Colonic mucosa (tissue), 4 donors: ENCODE measurements around the gene GMDS. TPM values are rescaled to one million over a fixed set of nuclear protein-coding genes. Genes with fewer than 3 reads are reported as not detected.

Experiments
- DNase-seq: peaks from one replicate; pipeline ENCODE4 v3.0.0-alpha.2; 2020
- H3K27ac ChIP-seq: fragments of 200-600 bp; one replicate; pipeline ENCODE4 v1.8.0; 2021
- H3K27me3 ChIP-seq: fragments of 200-600 bp; one replicate; pipeline ENCODE4 v1.8.0; 2021
- H3K36me3 ChIP-seq: fragments of 200-600 bp; one replicate; pipeline ENCODE4 v1.8.0; 2021
- H3K4me1 ChIP-seq: fragments of 200-600 bp; one replicate; pipeline ENCODE4 v1.8.0; 2021; ENCODE audit warnings: mild to moderate bottlenecking
- H3K4me3 ChIP-seq: fragments of 200-600 bp; one replicate; pipeline ENCODE4 v1.8.0; 2021
- H3K9ac ChIP-seq, 2 donors: one replicate each; pipeline ENCODE4 v1.7.0; 2013; ENCODE audit warnings: control low read depth in 2 of 2, low read depth in 2 of 2, low read length in 2 of 2
- H3K9me3 ChIP-seq: fragments of 200-600 bp; one replicate; pipeline ENCODE4 v1.8.0; 2021
- intact Hi-C: fragments of 100-400 bp; cut with DNase I; formaldehyde crosslinking; loops from one replicate; pipeline ENCODE4 v1.14.1; 2022
- total RNA-seq, 2 donors: library from RNA; stranded (reverse); fragmentation: NEBNext Ultra II Directional in 1 of 2; extraction: Animal tissue kit (Norgen Biotek cat#: 25700) in 1 of 2; gene quantifications; one replicate each; pipeline ENCODE4 v1.2.1, GENCODE V29; 2021
- TF ChIP-seq, protein P1 (sequence below): fragments of 200-600 bp; IDR thresholded peaks from one replicate; pipeline ENCODE4 v1.8.0; 2022; ENCODE audit warnings: antibody characterized with exemption, mild to moderate bottlenecking
- donor health status: healthy.
- donor health status: DM: no; HTN: no; CAD: no.
- donor health status: DM: no; HTN: no; CAD: no.

GMDS gene
- total RNA-seq, 2 donors from 2014 or later = 247 to 272 TPM

DNA sequence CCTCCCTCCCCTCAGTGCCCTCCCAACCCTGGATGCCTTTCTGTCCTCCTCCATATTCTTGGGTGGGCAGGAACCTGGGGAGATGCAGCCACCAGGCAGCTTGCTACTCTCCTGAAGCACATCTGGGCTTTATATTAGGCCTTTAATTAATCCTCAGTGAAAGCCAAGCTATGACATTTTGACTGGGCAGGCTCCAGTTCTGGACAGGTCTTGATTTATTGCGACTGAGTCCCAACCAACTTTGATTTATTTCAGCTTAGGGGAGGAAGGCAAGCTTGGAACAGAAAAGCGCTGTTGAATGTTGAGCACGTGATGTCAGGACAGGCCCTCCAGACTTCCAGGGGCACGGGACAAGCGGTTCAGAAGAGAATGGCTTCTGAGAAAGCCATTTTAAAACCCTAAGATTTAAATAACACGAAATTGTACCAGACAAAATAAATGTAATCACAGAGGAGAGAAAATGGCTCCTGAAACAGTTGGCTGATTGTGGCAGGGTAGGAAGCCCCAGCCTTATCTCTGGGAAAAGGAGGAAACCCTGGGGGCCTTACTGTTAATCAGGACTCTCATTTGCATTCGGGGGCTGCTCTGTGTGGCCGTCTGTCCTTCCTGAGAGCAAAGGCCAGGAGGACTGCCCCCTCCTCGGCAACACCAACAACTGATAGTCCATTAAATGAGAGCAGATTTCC, 341.5 kb downstream of the GMDS start:
- no peak overlapping the region for H3K4me3 ChIP-seq
- H3K9ac ChIP-seq = no peak overlapping the region
- no peaks in the 10 kb centered on the region for H3K27me3 ChIP-seq
- no peak overlapping the region for H3K27ac ChIP-seq
- intact Hi-C loops = no loop called here
- no peaks in the 10 kb centered on the region for H3K9me3 ChIP-seq
- H3K4me1 ChIP-seq = no peaks in the 10 kb centered on the region
- TF ChIP-seq, protein P1, sequence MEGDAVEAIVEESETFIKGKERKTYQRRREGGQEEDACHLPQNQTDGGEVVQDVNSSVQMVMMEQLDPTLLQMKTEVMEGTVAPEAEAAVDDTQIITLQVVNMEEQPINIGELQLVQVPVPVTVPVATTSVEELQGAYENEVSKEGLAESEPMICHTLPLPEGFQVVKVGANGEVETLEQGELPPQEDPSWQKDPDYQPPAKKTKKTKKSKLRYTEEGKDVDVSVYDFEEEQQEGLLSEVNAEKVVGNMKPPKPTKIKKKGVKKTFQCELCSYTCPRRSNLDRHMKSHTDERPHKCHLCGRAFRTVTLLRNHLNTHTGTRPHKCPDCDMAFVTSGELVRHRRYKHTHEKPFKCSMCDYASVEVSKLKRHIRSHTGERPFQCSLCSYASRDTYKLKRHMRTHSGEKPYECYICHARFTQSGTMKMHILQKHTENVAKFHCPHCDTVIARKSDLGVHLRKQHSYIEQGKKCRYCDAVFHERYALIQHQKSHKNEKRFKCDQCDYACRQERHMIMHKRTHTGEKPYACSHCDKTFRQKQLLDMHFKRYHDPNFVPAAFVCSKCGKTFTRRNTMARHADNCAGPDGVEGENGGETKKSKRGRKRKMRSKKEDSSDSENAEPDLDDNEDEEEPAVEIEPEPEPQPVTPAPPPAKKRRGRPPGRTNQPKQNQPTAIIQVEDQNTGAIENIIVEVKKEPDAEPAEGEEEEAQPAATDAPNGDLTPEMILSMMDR = no peak
- H3K36me3 ChIP-seq = no peaks in the 10 kb centered on the region
- DNase-seq = no peak

DNA sequence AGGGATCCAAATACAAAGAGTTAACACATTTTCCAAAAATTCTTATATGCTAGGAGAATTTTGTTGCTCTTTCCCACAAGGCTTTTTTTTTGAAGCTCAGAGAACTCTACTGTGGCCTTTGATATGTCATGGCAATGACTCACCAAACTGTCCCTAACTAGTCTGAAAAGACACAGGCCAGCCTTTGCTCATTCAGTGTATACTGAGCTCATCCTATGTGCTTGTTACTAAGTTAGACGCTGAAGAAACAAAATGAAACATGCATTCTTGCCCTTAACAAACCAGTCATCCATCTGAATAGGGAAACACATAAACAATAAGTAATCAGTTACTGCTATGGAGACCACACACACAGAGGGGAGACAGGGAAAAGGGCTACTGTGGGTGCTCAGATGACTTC, 343.8 kb downstream of the GMDS start:
- Histone ChIP-seq H3K9me3 (no peaks in the 10 kb centered on the region), H3K4me3 (no peak overlapping the region), H3K36me3 (no peaks in the 10 kb centered on the region), H3K27me3 (no peaks in the 10 kb centered on the region), H3K27ac (no peak overlapping the region), H3K4me1 (no peaks in the 10 kb centered on the region), H3K9ac (no peak overlapping the region)
- DNase-seq = no peak
- TF ChIP-seq, protein P1 = no peak
- intact Hi-C loops = no loop called here

DNA sequence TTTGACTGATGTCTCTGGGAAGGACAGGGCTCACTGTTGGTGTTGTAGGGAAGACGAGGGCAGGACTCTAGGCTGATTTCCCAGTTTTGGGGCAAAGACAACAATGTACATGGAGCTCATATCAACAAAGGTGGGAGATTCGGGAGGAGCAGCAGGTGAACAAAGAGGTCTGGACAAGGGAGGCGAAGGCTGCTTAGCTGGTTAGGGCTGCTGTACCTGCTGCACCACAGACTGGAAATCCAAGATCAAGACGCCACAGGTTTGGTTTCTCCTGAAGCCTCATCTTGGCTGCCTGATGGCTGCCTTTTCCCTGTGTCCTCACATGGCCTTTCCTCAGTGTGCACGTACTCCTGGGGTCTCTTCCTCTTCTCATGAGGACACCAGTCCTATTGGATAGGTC, 348.5 kb downstream of the GMDS start:
- TF ChIP-seq, protein P1 = no peak
- H3K4me1 ChIP-seq = no peaks in the 10 kb centered on the region
- no peak overlapping the region for H3K9ac ChIP-seq
- no peaks in the 10 kb centered on the region for H3K9me3 ChIP-seq
- DNase-seq = no peak
- no peaks in the 10 kb centered on the region for H3K27me3 ChIP-seq
- H3K4me3 ChIP-seq = no peak overlapping the region
- H3K36me3 ChIP-seq = no peaks in the 10 kb centered on the region
- intact Hi-C loops = no loop called here
- H3K27ac ChIP-seq = no peak overlapping the region

DNA sequence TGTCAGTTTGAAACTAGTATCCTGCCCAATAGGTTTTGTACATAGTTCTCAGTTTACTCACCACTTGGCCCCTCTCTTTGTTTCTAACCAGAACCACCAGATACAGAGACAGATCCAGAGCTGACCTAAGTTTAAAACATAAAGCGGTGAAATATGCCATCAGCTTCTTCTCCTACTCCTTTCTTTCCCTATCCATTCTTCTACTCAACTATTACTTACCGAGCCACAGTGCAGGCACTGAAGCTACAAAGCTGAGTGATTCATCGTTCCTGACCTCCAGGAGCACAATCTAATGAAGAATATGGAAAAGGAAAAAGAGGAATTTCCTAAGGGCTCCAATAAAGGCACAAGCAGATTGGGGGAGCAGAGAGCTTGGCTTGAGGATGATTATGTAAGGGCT, 349.7 kb downstream of the GMDS start:
- Histone ChIP-seq H3K9ac (no peak overlapping the region), H3K4me1 (no peaks in the 10 kb centered on the region), H3K27ac (no peak overlapping the region), H3K36me3 (no peaks in the 10 kb centered on the region), H3K9me3 (no peaks in the 10 kb centered on the region), H3K27me3 (no peaks in the 10 kb centered on the region), H3K4me3 (no peak overlapping the region)
- no peak for DNase-seq
- intact Hi-C loops = no loop called here
- TF ChIP-seq, protein P1 = no peak

DNA sequence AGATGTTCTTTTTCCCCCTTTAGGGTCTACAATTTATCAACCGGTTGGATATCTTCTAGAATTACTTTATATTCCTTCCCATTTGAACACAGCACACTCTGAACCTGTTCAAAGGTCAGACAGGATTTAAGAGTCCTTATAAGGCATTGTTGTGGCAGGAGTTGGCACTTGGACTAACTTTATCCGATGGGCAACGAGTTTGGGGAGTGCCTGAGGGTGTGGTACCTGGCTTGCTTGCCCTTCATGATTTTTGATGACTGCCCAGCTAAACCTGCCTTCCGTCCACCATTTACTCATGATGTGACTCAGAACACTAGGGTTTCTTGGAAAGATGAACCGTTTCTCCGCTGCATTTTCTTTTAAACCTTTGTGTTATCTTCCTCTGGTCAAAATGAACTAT, 350.5 kb downstream of the GMDS start:
- Histone ChIP-seq H3K27ac (peak overlapping the region; percentile 22), H3K9me3 (no peaks in the 10 kb centered on the region), H3K36me3 (no peaks in the 10 kb centered on the region), H3K4me3 (no peak overlapping the region), H3K9ac (no peak overlapping the region), H3K27me3 (no peaks in the 10 kb centered on the region), H3K4me1 (no peaks in the 10 kb centered on the region)
- TF ChIP-seq, protein P1 = no peak
- intact Hi-C loops = no loop called here
- peak; percentile 81 for DNase-seq
